MM.1S (cell line): ENCODE data around the gene VSX1.

Experiments used
- DNase-seq: peaks from one replicate; pipeline ENCODE4 v3.0.0-alpha.2; 2015
- H2AFZ ChIP-seq: fragments of 300-600 bp; sonication (generic); 2 replicates; pipeline ENCODE4 v1.6.0; 2016; ENCODE audit warnings: antibody characterized with exemption, low read length
- H3F3A ChIP-seq: fragments of 300-600 bp; sonication (generic); 2 replicates; pipeline ENCODE4 v1.6.1; 2016; ENCODE audit warnings: mild to moderate bottlenecking, antibody characterized with exemption, low read length, moderate library complexity, mixed read lengths; ENCODE audit not compliant: insufficient read depth
- H3K27ac ChIP-seq: fragments of 300-600 bp; sonication (generic); 2 replicates; pipeline ENCODE4 v1.5.1; 2016; ENCODE audit warnings: mild to moderate bottlenecking, low read length
- H3K27me3 ChIP-seq: fragments of 300-600 bp; sonication (generic); replicated peaks from 2 replicates; pipeline ENCODE4 v1.6.0; 2016; ENCODE audit warnings: low read length; ENCODE audit not compliant: insufficient read depth
- H3K36me3 ChIP-seq: fragments of 300-600 bp; sonication (generic); replicated peaks from 2 replicates; pipeline ENCODE4 v1.6.1; 2016; ENCODE audit warnings: mild to moderate bottlenecking, low read length, mixed read lengths; ENCODE audit not compliant: insufficient read depth
- H3K4me1 ChIP-seq: fragments of 300-600 bp; sonication (generic); 2 replicates; pipeline ENCODE4 v1.6.1; 2016; ENCODE audit warnings: low read length, mixed read lengths
- H3K4me2 ChIP-seq: fragments of 300-600 bp; sonication (generic); 2 replicates; pipeline ENCODE4 v1.6.0; 2016; ENCODE audit warnings: low read depth, low read length
- H3K4me3 ChIP-seq: fragments of 300-600 bp; sonication (generic); 2 replicates; pipeline ENCODE4 v1.5.1; 2016; ENCODE audit warnings: low read length, mixed read lengths
- H3K79me2 ChIP-seq: fragments of 300-600 bp; sonication (generic); 2 replicates; pipeline ENCODE4 v1.6.1; 2016; ENCODE audit warnings: mixed run types, low read length, mixed read lengths
- H3K9ac ChIP-seq: fragments of 300-600 bp; sonication (generic); 2 replicates; pipeline ENCODE4 v1.6.1; 2016; ENCODE audit warnings: low read length, mixed read lengths
- H3K9me2 ChIP-seq: fragments of 300-600 bp; sonication (generic); replicated peaks from 2 replicates; pipeline ENCODE4 v1.6.1; 2016; ENCODE audit warnings: mild to moderate bottlenecking, low read length, mixed read lengths; ENCODE audit not compliant: insufficient read depth
- H3K9me3 ChIP-seq: fragments of 300-600 bp; sonication (generic); replicated peaks from 2 replicates; pipeline ENCODE4 v1.6.1; 2016; ENCODE audit warnings: mild to moderate bottlenecking, low read length, mixed read lengths; ENCODE audit not compliant: insufficient read depth
- H4K20me1 ChIP-seq: fragments of 300-600 bp; sonication (generic); 2 replicates; pipeline ENCODE4 v1.6.1; 2016; ENCODE audit warnings: mild to moderate bottlenecking, low read length, moderate library complexity, mixed read lengths; ENCODE audit not compliant: insufficient read depth
- CTCF ChIP-seq: fragments of 300-600 bp; sonication (generic); IDR thresholded peaks from 2 replicates; pipeline ENCODE4 v1.5.1; 2016; ENCODE audit warnings: antibody characterized with exemption, low read length, mixed read lengths
- EZH2 ChIP-seq: fragments of 300-600 bp; sonication (generic); optimal IDR thresholded peaks from 2 replicates; pipeline ENCODE3; 2017; ENCODE audit warnings: low read depth, mild to moderate bottlenecking, antibody characterized with exemption, low read length, mixed read lengths
- EZH2phosphoT487 ChIP-seq: fragments of 300-600 bp; sonication (generic); IDR thresholded peaks from 2 replicates; pipeline ENCODE4 v1.6.1; 2018; ENCODE audit warnings: antibody characterized with exemption, low read length

The VSX1 gene

DNA sequence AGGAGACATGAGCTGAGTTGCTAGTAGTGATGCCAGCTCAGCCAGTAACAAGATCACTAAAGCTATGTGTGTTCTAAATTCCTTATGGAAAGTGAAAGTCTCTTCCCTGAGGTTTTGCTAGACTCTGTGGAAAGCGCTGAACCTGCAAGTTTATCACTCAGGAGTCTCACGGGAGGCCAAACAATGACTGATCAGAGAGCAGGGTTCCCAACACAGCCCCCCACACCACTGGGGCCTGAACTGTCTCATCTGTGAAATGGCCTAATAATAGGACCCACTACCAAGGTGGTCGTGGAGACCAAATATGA lies 43.9 kb downstream of the VSX1 start:
- no peak for DNase-seq
- Histone ChIP-seq H3K4me2 (peak overlapping the region; percentile 81; the same call in 1 of the 2 replicates), H3K9me3 (no peaks in the 10 kb centered on the region), H3K4me1 (peaks cover 41% of the 10 kb centered on the region), H4K20me1 (no peaks in the 10 kb centered on the region), H3K9me2 (no peaks in the 10 kb centered on the region), H3F3A (peaks cover 16% of the 10 kb centered on the region), H3K9ac (no peak overlapping the region), H3K27ac (peak overlapping the region; percentile 66; the same call in 1 of the 2 replicates), H3K27me3 (no peaks in the 10 kb centered on the region), H3K36me3 (no peaks in the 10 kb centered on the region), H3K4me3 (no peak overlapping the region), H2AFZ (no peak overlapping the region), H3K79me2 (peaks cover 85% of the 10 kb centered on the region)
- TF ChIP-seq EZH2phosphoT487 (no peak), EZH2 (no peak)

GRCh38 chr20:25037288-25038102 lies 44.4 kb downstream of the VSX1 start:
- Histone ChIP-seq H4K20me1 (no peaks in the 10 kb centered on the region), H3K27ac (peak overlapping the region; percentile 66; the same call in 1 of the 2 replicates), H2AFZ (no peak overlapping the region), H3K4me3 (peak overlapping the region; percentile 41; the same call in 1 of the 2 replicates), H3K9me2 (no peaks in the 10 kb centered on the region), H3K36me3 (no peaks in the 10 kb centered on the region), H3K27me3 (no peaks in the 10 kb centered on the region), H3K9me3 (no peaks in the 10 kb centered on the region), H3K4me2 (peak overlapping the region; percentile 81), H3K79me2 (peaks cover 85% of the 10 kb centered on the region), H3F3A (peaks cover 16% of the 10 kb centered on the region), H3K4me1 (peaks cover 41% of the 10 kb centered on the region), H3K9ac (no peak overlapping the region)
- no peak for DNase-seq
- TF ChIP-seq EZH2, result no peak
- no peak for TF ChIP-seq CTCF
- no peak for TF ChIP-seq EZH2phosphoT487

DNA sequence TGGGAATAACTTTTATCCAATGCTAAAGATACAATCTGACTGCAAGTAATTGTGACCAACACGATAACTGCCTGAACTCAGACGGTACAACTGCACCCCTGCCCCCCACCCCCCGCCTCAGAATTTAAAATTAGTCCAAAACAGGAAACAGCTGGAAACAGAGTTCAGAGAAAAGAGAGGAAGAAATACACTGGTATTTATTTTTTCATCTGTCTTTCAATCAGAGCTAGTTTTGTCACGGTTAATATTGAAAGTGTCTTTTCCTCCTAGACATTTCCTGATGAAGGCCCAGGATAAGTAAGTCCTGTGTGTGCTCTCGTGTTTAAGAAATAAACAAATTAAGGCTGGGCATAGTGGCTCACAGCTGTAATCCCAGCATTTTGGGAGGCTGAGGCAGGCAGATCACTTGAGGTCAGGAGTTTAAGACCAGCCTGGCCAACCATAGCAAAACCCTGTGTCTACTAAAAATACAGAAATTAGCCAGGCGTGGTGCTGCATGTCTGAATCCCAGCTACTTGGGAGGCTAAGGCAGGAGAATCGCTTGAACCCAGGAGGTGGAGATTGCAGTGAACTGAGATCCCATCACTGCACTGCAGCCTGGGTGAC lies 45.5 kb downstream of the VSX1 start:
- Histone ChIP-seq H3F3A (peaks cover 16% of the 10 kb centered on the region), H3K4me1 (peaks cover 41% of the 10 kb centered on the region)

More for the DNA sequence above, 45.5 kb downstream of the VSX1 start:
- no peaks in the 10 kb centered on the region for H4K20me1 ChIP-seq
- no peaks in the 10 kb centered on the region for H3K9me3 ChIP-seq
- H3K4me3 ChIP-seq, result peak overlapping the region; percentile 41
- no peaks in the 10 kb centered on the region for H3K27me3 ChIP-seq
- H3K27ac ChIP-seq, result peak overlapping the region; percentile 66
- H2AFZ ChIP-seq, result 0 out of 2 replicates have a peak overlapping the region, but pooled peaks have one; percentile 10
- peaks cover 85% of the 10 kb centered on the region for H3K79me2 ChIP-seq
- H3K36me3 ChIP-seq, result no peaks in the 10 kb centered on the region
- TF ChIP-seq EZH2phosphoT487, result no peak
- TF ChIP-seq EZH2, result no peak
- no peak for TF ChIP-seq CTCF
- H3K4me2 ChIP-seq, result peak overlapping the region; percentile 81
- no peaks in the 10 kb centered on the region for H3K9me2 ChIP-seq
- H3K9ac ChIP-seq, result peak overlapping the region; percentile 20; the same call in 1 of the 2 replicates
- DNase-seq, result peak; percentile 12
